Esophagus mucosa (tissue), 1 donor: ENCODE results near the gene ADARB2. TPM values are rescaled to one million over a fixed set of nuclear protein-coding genes. Genes with fewer than 3 reads are reported as not detected.
A peak's percentile ranks its signal among the peaks of the same experiment; 100 is the strongest.
"Not testable (repeated sequence)": the region's sequence is repeated elsewhere in the genome, so short reads cannot be mapped to it uniquely, and the experiment has no call there.

Source experiments
- ATAC-seq: fragments of 200-7000 bp; cut with Tn5 transposase; one replicate; pipeline ENCODE4 v1.9.1; 2020
- total RNA-seq: library from RNA; stranded (reverse); gene quantifications from one replicate; pipeline ENCODE4 v1.2.4, GENCODE V29; 2023
- donor health status: DM: yes; HTN: yes; CAD: no.

Gene ADARB2
- total RNA-seq, 1 donor from 2014 or later: 0.20 TPM

GRCh38 chr10:1543596-1543995 is 193.7 kb downstream of the ADARB2 start:
- ATAC-seq: no peak

DNA sequence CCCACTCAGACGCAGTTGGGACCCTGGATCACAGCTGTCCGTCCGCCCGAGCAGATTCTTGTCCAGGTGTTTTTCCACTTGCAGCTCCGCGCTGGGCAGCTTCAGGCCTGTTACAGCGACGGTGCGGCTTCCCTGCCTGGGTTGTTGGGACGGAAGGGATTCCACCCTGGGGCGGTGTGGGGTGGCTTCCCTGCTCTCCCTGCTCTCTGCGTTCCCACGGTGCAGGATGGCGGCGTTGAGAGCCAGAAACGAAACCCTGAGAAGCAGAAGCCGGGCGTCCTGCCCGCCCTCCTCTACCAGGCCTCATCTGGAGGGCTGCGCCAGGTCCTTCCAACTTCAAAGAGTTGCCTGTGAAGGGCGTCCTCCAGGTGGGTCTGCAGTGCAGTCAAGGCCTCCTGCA is 194.4 kb downstream of the ADARB2 start:
- no peak for ATAC-seq

DNA sequence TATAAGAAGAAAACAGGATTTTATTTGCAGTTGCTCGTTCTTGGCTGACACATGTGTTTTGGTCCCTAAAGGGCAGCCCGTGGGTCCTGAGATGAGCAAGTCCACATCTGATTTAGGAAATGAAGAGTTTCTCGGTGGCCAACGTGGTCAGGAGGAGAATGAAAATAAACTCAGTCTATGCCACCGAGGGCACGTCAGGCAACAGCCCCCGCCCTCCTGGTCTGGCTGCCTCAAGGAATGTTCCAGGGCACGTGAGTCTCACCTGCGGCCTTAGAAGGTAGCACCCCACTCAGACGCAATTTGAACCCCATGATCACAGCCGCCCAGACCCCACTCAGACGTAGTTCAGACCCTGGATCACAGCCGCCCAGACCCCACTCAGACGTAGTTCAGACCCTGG is 197.2 kb downstream of the ADARB2 start:
- ATAC-seq: no peak

- ATAC-seq: no peak
Observed at GRCh38 chr10:1539216-1539615, 198.1 kb downstream of the ADARB2 start.

DNA sequence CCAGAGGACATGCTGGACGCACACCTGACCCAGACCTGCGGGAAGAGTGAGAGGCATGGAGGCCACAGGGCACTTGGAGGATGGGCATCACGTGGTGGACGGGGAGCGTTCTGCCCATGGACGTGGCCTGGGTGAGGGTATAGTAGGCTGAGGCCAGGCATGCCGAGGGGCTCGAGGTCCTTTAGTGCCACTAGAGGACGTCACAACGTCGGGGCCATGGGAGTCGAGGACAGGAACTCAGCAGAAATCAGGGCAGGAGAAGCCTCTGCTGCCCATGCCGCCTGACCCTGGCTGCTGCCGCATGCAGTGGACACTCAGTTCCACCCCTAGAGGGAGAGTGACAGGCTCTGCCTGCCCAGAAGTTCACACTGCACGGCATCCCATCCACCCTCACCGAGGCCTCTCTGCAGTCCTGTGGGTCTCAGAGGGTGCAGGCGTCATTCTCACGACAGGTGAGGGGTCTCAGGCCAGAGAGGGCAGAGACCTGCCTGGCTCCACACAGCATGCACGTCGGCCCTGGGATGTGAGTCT is 198.7 kb downstream of the ADARB2 start:
- ATAC-seq: no peak

- no peak for ATAC-seq
Observed at GRCh38 chr10:1538121-1538520, 199.2 kb downstream of the ADARB2 start.

DNA sequence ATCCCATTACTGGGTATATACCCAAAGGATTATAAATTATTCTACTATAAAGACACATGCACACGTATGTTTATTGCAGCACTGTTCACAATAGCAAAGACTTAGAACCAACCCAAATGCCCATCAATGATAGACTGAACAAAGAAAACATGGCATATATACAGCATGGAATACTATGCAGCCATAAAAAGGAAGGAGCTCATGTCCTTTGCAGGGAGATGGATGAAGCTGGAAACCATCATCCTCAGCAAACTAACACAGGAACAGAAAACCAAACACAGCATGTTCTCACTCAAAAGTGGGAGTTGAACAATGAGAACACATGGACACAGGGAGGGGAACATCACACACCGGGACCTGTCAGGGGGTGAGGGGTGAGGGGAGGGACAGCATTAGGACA is 199.9 kb downstream of the ADARB2 start:
- ATAC-seq: not testable (repeated sequence)

- ATAC-seq: peak; percentile 78
Observed at GRCh38 chr10:1536341-1536740, 201.0 kb downstream of the ADARB2 start.

GRCh38 chr10:1535301-1535965 is 201.9 kb downstream of the ADARB2 start:
- peak; percentile 66 for ATAC-seq

GRCh38 chr10:1534820-1535219 is 202.5 kb downstream of the ADARB2 start:
- peak; percentile 77 for ATAC-seq

GRCh38 chr10:1532636-1533035 is 204.7 kb downstream of the ADARB2 start:
- no peak for ATAC-seq

GRCh38 chr10:1531883-1532597 is 205.3 kb downstream of the ADARB2 start:
- no peak for ATAC-seq

GRCh38 chr10:1530871-1531517 is 206.3 kb downstream of the ADARB2 start:
- no peak for ATAC-seq

DNA sequence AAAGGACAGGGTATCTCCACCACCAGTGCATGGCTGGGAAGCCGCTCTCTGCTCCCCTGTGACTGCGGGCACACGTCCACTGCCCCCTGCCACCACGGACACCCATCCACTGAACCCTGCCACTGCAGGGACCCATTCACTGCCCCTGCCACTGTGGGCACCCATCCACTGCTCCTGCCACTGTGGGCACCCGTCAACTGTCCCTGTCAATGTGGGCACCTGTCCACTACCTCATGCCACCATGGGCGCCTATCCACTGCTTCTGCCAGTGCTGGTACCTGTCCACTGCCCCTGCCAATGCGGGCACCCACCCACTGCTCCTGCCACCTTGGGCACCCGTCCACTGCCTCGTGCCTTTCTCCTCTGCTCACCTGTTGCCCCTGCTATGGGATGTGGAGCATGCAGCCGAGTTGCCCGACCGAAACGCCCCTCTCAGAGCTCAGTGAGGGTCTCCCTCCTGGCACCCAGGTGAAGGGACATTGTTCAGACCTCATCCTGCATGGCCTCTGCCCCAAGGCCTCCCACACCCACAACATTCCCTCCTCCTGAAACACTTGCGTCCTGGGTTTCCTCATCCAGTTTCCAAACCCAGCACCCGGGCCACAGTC is 207.4 kb downstream of the ADARB2 start:
- no peak for ATAC-seq

GRCh38 chr10:1527951-1528350 is 209.4 kb downstream of the ADARB2 start:
- no peak for ATAC-seq

DNA sequence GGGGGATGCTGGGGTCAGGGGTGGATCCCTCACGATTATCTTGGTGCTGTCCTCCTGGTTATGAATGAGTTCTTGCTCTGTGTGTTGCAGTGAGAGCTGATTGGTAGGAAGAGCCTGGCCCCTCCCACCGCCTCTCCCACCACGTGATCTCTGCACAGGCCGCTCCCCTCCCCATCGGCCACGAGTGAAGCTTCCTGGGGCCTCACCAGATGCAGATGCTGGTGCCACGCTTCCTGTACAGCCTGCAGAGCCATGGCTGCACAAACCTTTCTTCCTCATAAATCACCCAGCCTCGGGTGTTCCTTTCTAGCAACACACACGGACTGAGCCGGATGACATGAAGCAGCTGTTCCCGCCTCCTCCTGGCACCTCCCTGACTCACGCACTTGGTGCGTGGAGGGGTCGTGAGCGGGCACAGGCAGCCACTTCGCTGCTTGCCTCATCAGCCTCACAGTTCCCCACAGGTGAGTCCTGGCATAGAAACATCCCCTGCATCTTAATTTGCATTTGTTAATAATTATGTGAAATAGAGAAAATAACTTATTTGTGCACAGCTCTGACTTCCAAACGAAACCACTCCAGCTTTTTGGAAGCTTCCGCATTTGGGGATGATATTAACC is 210.8 kb downstream of the ADARB2 start:
- ATAC-seq: no peak

DNA sequence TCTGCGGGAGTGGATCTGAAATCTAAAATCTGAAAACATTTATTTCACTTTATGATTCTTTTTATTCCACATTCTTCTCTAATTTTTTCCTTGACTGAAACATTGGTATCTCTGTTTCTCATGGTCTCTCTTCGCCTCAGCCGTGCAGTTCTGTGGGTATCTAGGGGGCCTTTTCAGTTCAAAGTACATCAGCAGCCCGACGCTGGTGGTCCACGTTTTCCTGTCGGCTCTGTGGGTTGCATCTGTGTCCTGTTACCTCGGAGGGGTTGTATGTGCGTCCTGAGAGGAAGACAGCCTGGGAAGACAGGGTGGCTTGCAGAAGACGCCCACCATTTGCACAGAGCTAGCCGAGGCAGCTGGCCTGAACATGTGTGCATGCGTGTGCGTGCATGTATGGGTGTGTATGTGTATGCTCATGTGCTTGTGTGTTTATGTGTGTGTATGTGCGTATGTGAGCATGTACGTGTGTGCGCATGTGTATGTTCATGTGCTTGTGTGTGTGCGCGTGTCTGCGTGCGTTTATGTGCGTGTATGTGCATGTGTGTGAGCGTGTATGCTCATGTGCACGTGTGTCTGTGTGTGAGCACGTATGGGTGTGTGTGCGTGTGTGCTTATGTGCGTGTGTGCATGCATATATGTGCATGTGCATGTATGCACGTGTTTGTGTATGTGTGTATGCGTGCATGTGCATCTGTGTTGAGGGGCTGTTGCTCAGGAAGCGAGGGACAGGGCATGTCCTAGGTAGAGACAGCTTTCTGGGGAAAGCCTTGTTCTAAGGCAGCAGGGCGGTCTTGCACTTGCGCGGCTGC is 211.8 kb downstream of the ADARB2 start:
- no peak for ATAC-seq

DNA sequence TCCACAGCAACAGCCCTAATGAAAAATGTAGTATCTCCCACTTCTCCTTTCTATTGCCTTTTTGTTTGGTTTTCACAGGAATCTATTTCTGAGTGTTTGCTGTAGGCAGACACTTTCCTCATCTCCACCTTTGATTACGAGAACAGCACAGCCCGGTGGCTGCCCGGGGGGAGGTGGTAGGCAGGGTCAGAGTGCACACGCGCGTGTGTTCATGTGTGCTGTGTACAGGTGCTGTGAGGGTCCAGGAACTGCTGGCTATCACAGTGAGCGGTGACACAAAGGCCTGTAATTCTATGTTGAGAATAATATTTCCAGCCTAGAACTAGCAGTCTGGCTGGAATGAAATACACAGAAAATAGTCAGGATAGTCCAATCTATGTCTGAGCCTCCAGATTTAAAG is 212.8 kb downstream of the ADARB2 start:
- no peak for ATAC-seq

GRCh38 chr10:1523221-1523620 is 214.1 kb downstream of the ADARB2 start:
- ATAC-seq: no peak

DNA sequence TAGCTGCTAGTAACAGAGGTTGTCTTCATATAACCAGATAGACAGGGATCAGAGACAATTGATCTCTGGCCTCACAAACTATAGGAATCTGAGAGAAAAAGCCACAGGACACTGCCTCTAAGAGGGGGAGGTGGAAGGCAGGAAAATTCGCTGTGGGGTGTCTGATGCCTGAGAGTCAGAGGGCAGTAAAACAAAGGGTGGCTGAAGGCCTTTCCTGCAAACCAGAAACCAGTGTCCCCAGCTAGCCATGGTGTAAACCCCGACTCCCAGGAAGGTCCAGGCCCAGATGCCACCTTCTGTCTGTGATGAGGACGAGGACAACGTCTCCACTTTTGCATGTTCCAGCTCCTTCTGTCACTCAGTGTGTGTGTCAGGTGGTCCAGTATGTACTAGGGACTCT is 215.1 kb downstream of the ADARB2 start:
- ATAC-seq: no peak

GRCh38 chr10:1521741-1522140 is 215.6 kb downstream of the ADARB2 start:
- ATAC-seq: no peak
